Neural progenitor cell (in vitro differentiated cells): ENCODE measurements around the gene TUBB. TPM values are rescaled to one million over a fixed set of nuclear protein-coding genes. Genes with fewer than 3 reads are reported as not detected.

ENCODE experiments used
- DNase-seq: peaks from one replicate; pipeline ENCODE4 v3.0.0-alpha.2; 2016; ENCODE audit warnings: low spot score
- H2AFZ ChIP-seq: fragments of 200-600 bp; sonication (generic); replicated peaks from 2 replicates; pipeline ENCODE4 v1.6.1; 2016; ENCODE audit warnings: antibody characterized with exemption
- H3F3A ChIP-seq: fragments of 200-600 bp; sonication (generic); 2 replicates; pipeline ENCODE4 v1.6.1; 2016; ENCODE audit warnings: antibody characterized with exemption, low read depth
- H3K27ac ChIP-seq: fragments of 200-600 bp; sonication (generic); 2 replicates; pipeline ENCODE4 v1.5.1; 2016; ENCODE audit warnings: mild to moderate bottlenecking
- H3K27me3 ChIP-seq: fragments of 200-600 bp; sonication (generic); 2 replicates; pipeline ENCODE4 v1.6.1; 2016; ENCODE audit warnings: mild to moderate bottlenecking, moderate library complexity
- H3K36me3 ChIP-seq: fragments of 200-600 bp; sonication (generic); 2 replicates; pipeline ENCODE4 v1.5.1; 2016
- H3K4me1 ChIP-seq: fragments of 200-600 bp; sonication (generic); 2 replicates; pipeline ENCODE4 v1.6.1; 2016; ENCODE audit warnings: mixed run types
- H3K4me2 ChIP-seq: fragments of 200-600 bp; sonication (generic); 2 replicates; pipeline ENCODE4 v1.6.1; 2016
- H3K4me3 ChIP-seq: fragments of 200-600 bp; sonication (generic); 2 replicates; pipeline ENCODE4 v1.5.1; 2016
- H3K79me2 ChIP-seq: fragments of 200-600 bp; sonication (generic); 2 replicates; pipeline ENCODE4 v1.6.1; 2016; ENCODE audit warnings: low read depth
- H3K9ac ChIP-seq: fragments of 200-600 bp; sonication (generic); 2 replicates; pipeline ENCODE4 v1.6.1; 2016
- H3K9me3 ChIP-seq: fragments of 200-600 bp; sonication (generic); 2 replicates; pipeline ENCODE4 v1.5.1; 2016; ENCODE audit warnings: low read depth
- H4K20me1 ChIP-seq: fragments of 200-600 bp; sonication (generic); 2 replicates; pipeline ENCODE4 v1.6.1; 2016; ENCODE audit warnings: low read depth
- H3K27ac Mint-ChIP-seq: 3 replicates; pipeline ENCODE4 v1.8.0; 2021; ENCODE audit warnings: mixed read lengths
- H3K27me3 Mint-ChIP-seq: 2 replicates; pipeline ENCODE4 v1.8.0; 2022; ENCODE audit warnings: low read depth, mild to moderate bottlenecking, inconsistent platforms, moderate library complexity, mixed read lengths; ENCODE audit not compliant: insufficient read depth
- H3K36me3 Mint-ChIP-seq: 3 replicates; pipeline ENCODE4 v1.8.0; 2021; ENCODE audit warnings: mixed read lengths
- H3K4me1 Mint-ChIP-seq: 3 replicates; pipeline ENCODE4 v1.8.0; 2021; ENCODE audit warnings: mixed read lengths
- H3K4me3 Mint-ChIP-seq: 3 replicates; pipeline ENCODE4 v1.8.0; 2021; ENCODE audit warnings: mild to moderate bottlenecking, moderate library complexity, mixed read lengths
- H3K9me3 Mint-ChIP-seq: 3 replicates; pipeline ENCODE4 v1.8.0; 2020; ENCODE audit warnings: mixed read lengths
- EZH2 ChIP-seq: fragments of 200-600 bp; sonication (generic); IDR thresholded peaks from 2 replicates; pipeline ENCODE4 v1.6.1; 2017; ENCODE audit warnings: antibody characterized with exemption, mild to moderate bottlenecking, moderate library complexity
- EZH2phosphoT487 ChIP-seq: fragments of 200-600 bp; sonication (generic); IDR thresholded peaks from 2 replicates; pipeline ENCODE4 v1.6.1; 2017; ENCODE audit warnings: antibody characterized with exemption
- total RNA-seq: library from RNA; depleted of rRNA; stranded (reverse); fragments of >200 nt; gene quantifications from 2 replicates; pipeline ENCODE4 v1.2.3, GENCODE V29; 2015; ENCODE audit warnings: low replicate concordance
- TF ChIP-seq, protein P1 (sequence below): fragments of 200-600 bp; sonication (generic); IDR thresholded peaks from 2 replicates; pipeline ENCODE4 v1.5.1; 2017; ENCODE audit warnings: antibody characterized with exemption, mild to moderate bottlenecking

Gene TUBB
- total RNA-seq, 1 donor from 2014 or later, result 1,479 TPM

DNA sequence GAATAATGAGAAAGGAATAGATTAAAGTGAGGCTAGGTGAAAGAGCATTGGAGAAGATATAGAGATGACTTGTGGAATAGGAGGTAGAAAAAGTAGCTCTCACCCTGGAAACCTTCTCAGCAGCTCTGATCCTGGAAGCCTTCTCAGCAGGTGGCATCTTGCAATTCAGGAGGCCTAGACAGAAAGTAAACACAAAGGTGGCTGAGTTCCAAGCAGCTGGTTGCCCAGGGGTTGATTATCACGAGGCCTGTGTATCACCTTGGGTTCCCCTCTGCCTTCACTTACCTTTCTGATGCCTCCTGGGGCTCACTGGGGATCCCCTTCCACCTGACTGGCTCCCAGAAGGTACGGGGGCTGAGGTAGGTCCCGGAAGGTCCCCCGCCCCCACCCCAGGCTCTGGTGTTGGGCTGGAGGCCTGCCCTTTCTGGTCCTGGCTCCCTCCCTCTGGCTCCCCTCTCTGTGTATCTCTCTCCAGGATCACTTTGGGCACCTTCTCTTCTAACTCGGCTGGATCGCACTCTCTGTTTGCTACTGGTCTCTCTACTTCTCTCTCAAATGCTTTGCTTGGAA, 12.8 kb upstream of the TUBB start:
- H3K4me3 Mint-ChIP-seq, result no peak overlapping the region
- no peak overlapping the region for H3K9ac ChIP-seq
- no peak overlapping the region for H3K27ac Mint-ChIP-seq
- no peaks in the 10 kb centered on the region for H3K79me2 ChIP-seq
- peaks cover 5% of the 10 kb centered on the region for H3K27me3 Mint-ChIP-seq
- H3K36me3 Mint-ChIP-seq, result peaks cover 71% of the 10 kb centered on the region
- no peaks in the 10 kb centered on the region for H3K9me3 ChIP-seq
- no peaks in the 10 kb centered on the region for H3K27me3 ChIP-seq
- no peaks in the 10 kb centered on the region for H4K20me1 ChIP-seq
- no peaks in the 10 kb centered on the region for H3K4me1 ChIP-seq
- no peak overlapping the region for H3K4me3 ChIP-seq
- no peaks in the 10 kb centered on the region for H3F3A ChIP-seq
- DNase-seq, result no peak
- no peak overlapping the region for H3K4me2 ChIP-seq
- no peak overlapping the region for H3K27ac ChIP-seq
- no peak overlapping the region for H2AFZ ChIP-seq
- no peaks in the 10 kb centered on the region for H3K4me1 Mint-ChIP-seq
- H3K36me3 ChIP-seq, result no peaks in the 10 kb centered on the region
- no peak for TF ChIP-seq EZH2phosphoT487
- no peak for TF ChIP-seq EZH2
- TF ChIP-seq, protein P1, sequence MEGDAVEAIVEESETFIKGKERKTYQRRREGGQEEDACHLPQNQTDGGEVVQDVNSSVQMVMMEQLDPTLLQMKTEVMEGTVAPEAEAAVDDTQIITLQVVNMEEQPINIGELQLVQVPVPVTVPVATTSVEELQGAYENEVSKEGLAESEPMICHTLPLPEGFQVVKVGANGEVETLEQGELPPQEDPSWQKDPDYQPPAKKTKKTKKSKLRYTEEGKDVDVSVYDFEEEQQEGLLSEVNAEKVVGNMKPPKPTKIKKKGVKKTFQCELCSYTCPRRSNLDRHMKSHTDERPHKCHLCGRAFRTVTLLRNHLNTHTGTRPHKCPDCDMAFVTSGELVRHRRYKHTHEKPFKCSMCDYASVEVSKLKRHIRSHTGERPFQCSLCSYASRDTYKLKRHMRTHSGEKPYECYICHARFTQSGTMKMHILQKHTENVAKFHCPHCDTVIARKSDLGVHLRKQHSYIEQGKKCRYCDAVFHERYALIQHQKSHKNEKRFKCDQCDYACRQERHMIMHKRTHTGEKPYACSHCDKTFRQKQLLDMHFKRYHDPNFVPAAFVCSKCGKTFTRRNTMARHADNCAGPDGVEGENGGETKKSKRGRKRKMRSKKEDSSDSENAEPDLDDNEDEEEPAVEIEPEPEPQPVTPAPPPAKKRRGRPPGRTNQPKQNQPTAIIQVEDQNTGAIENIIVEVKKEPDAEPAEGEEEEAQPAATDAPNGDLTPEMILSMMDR, result no peak
- H3K9me3 Mint-ChIP-seq, result no peaks in the 10 kb centered on the region

DNA sequence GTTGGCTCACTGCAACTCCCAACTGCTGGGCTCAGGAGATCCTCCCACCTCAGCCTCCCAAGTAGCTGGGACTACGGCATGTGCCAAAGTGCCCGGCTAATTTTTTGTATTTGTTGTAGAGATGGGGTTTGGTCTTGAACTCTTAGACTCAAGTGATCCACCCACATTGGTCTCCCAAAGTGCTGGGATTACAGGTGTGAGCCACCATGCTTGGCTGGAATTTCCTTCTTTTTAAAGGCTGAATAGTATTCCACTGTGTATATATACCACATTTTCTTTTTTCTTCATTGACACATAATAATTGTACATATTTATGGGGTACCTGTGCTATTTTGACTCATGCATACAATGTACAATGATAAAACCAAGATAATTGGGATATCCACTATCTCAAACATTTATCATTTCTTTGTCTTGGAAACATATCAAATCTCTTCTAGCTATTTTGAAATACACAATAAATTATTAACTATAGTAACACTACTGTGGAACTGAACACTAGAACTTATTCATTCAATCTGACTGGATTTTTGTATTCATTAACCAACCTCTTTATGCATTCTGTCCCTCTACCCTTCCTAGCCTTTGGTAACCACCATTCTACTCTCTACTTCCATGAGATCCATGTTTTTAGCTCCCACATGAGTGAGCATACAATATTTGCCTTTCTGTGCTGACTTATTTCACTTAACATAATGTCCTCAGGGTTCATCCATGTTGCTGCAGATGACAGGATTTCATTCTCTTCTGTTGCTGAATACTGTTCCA, 10.9 kb upstream of the TUBB start:
- H3K36me3 ChIP-seq, result no peaks in the 10 kb centered on the region
- no peaks in the 10 kb centered on the region for H3F3A ChIP-seq
- TF ChIP-seq, protein P1, result no peak
- TF ChIP-seq EZH2phosphoT487 (no peak), EZH2 (no peak)
- H3K4me2 ChIP-seq, result no peak overlapping the region
- Mint-ChIP-seq H3K27me3 (peaks cover 4% of the 10 kb centered on the region), H3K4me1 (no peaks in the 10 kb centered on the region), H3K4me3 (no peak overlapping the region), H3K36me3 (peaks cover 68% of the 10 kb centered on the region), H3K27ac (no peak overlapping the region), H3K9me3 (no peaks in the 10 kb centered on the region)
- no peaks in the 10 kb centered on the region for H3K9me3 ChIP-seq
- DNase-seq, result no peak
- H2AFZ ChIP-seq, result no peak overlapping the region
- H3K4me3 ChIP-seq, result no peak overlapping the region
- H3K79me2 ChIP-seq, result peaks cover 1% of the 10 kb centered on the region
- H4K20me1 ChIP-seq, result no peaks in the 10 kb centered on the region
- H3K27ac ChIP-seq, result no peak overlapping the region
- no peak overlapping the region for H3K9ac ChIP-seq
- H3K4me1 ChIP-seq, result no peaks in the 10 kb centered on the region
- no peaks in the 10 kb centered on the region for H3K27me3 ChIP-seq

DNA sequence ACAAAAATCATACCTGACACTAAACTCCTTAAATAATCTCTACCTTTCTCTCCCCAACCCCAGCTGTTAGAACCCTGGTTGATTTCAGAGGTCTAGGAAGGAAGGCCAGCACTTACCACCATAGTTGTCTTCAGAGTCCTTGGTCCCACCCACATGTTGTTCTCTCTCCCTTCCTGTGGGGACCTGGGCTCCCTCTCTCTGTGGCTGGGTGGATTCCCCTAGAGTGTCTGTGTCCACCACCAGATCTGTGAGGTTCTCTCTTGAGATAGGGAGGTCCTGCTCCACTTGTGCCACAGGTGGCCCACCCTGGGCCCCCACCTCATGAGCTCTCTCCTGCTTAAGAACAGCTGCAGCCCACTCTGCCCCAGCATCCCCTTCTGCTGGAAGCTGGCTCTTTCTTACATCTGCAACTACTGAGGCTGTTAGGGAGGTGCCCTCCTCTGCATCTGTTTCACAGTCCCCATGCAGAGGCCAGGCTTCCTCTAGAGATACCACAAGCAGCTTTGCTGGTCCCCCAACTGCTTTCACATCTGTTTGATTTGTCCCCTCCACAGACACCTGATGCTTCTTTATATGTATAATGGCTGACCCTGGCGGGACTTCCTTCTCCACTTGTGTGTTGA, 8.3 kb upstream of the TUBB start:
- H3F3A ChIP-seq, result no peaks in the 10 kb centered on the region
- H3K79me2 ChIP-seq, result peaks cover 27% of the 10 kb centered on the region
- no peak overlapping the region for H3K9ac ChIP-seq
- no peak overlapping the region for H3K4me3 ChIP-seq
- H3K4me1 ChIP-seq, result peaks cover 7% of the 10 kb centered on the region
- H3K4me2 ChIP-seq, result no peak overlapping the region
- H3K27ac ChIP-seq, result no peak overlapping the region
- H3K36me3 ChIP-seq, result no peaks in the 10 kb centered on the region
- H2AFZ ChIP-seq, result no peak overlapping the region
- H4K20me1 ChIP-seq, result no peaks in the 10 kb centered on the region
- H3K9me3 Mint-ChIP-seq, result no peaks in the 10 kb centered on the region
- no peaks in the 10 kb centered on the region for H3K27me3 ChIP-seq
- H3K36me3 Mint-ChIP-seq, result peaks cover 67% of the 10 kb centered on the region
- TF ChIP-seq, protein P1, result no peak
- TF ChIP-seq EZH2, result no peak
- TF ChIP-seq EZH2phosphoT487, result no peak
- H3K4me3 Mint-ChIP-seq, result no peak overlapping the region
- H3K9me3 ChIP-seq, result no peaks in the 10 kb centered on the region
- no peak overlapping the region for H3K27ac Mint-ChIP-seq
- peaks cover 6% of the 10 kb centered on the region for H3K27me3 Mint-ChIP-seq
- H3K4me1 Mint-ChIP-seq, result peaks cover 16% of the 10 kb centered on the region
- no peak for DNase-seq
